NCI-H345 (cell line): ENCODE results near the gene KNDC1.
"Not testable (repeated sequence)": the region's sequence is repeated elsewhere in the genome, so short reads cannot be mapped to it uniquely, and the experiment has no call there.

Experiments used
- DNase-seq: peaks from one replicate; lab custom pipeline; 2025; lab: John Stamatoyannopoulos, UW

KNDC1 gene

DNA sequence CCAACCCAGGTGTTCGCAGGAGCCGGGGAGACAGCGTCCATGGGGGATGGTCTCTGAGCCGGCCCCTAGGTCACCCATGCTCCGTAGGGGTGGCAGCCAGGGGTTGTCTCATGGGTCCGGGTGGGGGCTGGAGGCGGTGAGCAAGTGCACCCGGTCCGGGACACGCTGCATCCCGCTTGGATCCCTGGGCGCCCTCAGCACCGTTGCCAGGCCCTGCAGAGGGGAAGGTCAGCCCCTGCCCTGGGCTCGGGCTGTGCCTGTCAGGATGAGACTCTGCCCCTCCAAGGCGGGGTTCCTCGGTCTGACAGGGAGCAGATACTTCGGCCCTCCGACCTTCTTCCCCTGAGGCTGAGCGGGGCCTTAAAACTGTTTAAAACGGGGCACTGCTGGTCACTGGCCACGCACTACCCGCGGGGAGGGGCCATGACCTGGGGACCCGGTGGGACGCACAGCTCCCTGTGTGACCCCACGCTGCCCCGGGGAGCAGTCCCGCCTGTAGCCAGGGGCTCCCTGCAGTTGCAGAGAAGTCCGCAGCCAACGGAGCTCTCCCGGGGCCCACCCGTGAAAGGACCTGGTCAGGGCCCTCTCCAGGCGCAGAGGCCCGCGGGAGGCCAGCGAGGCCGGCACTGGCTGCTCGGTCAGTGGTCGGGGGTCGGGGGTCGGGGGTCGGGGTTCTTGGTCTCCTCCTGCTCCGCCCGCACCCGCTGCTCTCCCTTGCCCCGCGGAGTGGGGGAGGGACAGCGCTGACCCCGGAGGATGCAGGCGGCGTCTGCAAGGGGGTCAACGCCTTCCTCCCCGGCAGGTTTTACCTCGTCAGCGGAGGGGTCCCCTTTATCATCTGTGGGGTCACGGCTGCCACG, 33.4 kb upstream of the KNDC1 start:
- DNase-seq: no peak

DNA sequence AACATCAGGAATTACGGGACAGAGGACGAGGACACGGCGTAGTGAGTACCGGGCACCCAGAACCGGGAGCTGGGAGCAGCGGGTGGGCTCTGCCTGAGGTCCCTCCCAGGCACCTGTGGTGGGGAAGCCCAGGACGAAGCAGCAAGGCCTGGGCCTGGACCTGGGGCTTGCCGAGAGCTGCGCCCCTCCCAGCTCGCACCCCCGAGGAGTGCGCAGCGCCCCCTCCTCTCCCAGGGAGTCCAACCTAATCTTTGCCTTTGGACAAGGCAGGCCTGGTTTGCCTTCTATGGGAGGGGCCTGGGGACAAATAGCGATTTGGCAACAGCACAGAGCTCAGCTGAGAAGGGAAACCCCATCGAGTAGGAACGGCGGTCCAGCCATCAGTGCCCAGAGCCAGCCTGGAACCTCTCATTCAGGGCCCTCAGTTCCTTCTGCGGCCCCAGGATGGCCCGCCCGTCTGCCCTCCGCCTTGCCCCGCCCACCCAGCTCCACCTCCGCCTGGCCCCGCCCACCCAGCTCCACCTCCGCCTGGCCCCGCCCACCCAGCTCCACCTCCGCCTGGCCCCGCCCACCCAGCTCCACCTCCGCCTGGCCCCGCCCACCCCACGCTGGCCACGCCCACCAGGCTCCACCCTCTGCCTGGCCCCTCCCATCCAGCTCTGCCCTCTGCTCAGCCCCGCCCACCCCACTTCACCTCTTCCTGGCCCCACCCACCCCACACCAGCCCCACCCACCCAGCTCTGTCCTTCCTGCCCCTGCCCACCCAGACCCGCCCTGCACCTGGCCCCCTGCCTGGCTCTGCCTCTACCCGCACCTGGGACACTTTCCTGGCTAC, 32.5 kb upstream of the KNDC1 start:
- no peak for DNase-seq

DNA sequence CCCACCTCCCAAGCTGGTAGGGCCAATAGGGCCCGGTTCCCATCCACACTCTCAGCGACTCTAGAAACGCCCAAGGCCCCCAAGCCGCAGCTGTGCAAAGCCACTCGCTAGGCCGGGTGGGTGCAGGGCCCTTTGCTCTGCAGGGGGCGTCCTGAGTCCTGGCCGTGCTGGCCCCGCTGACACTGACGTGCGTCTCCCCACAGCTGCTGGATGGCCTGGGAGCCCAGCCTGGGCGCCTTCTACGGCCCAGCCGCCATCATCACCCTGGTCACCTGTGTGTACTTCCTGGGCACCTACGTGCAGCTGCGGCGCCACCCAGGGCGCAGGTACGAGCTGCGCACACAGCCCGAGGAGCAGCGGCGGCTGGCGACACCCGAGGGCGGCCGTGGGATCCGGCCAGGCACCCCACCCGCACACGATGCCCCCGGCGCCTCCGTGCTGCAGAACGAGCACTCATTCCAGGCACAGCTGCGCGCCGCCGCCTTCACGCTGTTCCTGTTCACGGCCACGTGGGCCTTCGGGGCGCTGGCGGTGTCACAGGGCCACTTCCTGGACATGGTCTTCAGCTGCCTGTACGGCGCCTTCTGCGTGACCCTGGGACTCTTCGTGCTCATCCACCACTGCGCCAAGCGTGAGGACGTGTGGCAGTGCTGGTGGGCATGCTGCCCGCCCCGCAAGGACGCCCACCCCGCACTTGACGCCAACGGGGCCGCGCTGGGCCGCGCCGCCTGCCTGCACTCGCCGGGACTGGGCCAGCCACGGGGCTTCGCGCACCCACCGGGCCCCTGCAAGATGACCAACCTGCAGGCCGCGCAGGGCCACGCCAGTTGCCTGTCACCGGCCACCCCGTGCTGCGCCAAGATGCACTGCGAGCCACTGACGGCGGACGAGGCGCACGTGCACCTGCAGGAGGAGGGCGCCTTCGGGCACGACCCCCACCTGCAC, 31.6 kb upstream of the KNDC1 start:
- DNase-seq: no peak

DNA sequence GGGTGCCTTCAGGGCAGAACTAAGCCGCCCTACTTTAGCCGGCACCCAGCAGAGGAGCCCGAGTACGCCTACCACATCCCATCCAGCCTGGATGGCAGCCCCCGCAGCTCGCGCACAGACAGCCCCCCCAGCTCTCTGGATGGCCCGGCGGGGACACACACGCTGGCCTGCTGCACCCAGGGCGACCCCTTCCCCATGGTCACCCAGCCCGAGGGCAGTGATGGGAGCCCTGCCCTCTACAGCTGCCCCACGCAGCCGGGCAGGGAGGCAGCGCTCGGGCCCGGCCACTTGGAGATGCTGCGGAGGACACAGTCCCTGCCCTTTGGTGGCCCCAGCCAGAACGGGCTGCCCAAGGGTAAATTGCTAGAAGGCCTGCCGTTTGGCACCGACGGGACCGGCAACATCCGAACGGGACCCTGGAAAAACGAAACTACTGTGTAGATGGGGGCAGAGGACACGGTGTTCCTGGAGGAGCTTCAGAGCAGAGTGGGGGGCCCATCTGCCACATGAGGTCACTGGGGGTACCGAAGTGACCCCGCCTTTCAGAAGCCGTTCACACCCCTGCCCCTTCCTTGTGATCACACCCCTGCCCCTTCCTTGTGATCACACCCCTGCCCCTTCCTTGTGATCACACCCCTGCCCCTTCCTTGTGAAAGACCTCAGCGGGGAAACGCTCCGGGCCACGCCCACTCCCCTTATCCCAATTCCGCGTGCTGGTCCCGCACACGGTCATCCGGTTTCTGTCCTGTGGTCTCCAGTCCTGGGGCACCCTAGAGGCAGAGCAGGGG, 30.8 kb upstream of the KNDC1 start:
- DNase-seq: no peak

DNA sequence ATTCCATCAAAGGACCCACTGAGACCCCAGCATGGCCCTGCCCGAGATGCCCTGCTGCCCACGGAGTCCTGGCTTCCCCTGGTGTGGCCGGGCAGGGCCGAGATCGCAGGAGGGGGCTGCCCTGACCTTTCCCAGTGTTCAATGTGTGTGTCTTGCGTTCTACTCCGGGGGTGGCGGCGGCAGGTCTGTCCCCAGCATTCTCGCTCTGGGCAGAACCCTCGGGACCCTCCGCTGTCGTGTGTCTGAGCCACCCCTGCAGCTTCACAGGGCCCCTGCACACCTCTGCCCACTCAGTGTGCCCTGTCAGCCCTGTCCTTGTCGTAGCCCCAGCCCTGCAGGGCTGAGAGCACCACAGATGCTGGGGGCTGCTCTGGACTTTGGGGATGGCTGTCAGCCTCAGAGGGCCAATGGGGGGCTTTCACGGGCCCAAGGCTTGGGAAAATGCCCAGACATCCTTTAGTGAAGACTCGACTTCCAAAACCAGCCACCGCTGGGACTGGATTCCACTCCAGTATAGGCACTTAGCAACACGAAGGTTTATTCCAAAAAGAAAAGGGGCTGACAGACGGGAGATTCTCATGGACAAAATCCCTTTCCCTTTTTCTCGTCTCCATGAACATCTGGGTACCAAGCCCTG, 30.0 kb upstream of the KNDC1 start:
- DNase-seq: no peak

DNA sequence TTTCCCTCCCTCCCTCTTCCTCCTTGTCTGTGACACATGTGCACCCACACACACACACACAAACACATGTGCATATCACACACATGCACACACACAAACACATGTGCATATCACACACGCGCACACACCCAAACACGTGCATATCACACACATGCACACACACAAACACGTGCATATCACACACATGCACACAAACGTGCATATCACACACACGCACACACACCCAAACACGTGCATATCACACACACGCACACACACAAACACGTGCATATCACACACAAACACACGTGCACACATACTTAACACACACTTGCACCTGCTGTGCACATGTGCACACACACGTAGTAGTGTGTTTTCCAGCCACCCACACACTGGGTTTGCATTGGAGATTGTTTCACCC, 29.4 kb upstream of the KNDC1 start:
- DNase-seq: no peak

DNA sequence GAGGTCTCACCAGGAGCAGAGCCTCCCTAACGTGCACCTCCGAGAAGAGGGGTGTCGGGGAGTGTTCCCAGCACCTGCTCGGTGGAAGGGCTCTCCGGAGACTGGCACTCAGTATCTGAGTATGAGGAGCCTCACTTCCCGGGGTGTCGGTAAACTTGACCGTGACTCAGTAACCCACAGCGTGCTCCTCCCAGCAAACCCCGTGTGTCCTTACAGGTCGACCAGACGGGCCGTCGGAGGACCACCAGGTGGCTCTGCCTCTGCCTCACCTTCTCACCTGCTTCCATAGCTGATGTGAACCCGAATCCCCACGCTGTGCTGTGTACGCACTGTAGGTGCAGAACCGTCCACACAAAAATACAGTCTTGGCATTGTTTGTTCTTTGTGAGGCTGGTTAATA, 29.0 kb upstream of the KNDC1 start:
- no peak for DNase-seq

DNA sequence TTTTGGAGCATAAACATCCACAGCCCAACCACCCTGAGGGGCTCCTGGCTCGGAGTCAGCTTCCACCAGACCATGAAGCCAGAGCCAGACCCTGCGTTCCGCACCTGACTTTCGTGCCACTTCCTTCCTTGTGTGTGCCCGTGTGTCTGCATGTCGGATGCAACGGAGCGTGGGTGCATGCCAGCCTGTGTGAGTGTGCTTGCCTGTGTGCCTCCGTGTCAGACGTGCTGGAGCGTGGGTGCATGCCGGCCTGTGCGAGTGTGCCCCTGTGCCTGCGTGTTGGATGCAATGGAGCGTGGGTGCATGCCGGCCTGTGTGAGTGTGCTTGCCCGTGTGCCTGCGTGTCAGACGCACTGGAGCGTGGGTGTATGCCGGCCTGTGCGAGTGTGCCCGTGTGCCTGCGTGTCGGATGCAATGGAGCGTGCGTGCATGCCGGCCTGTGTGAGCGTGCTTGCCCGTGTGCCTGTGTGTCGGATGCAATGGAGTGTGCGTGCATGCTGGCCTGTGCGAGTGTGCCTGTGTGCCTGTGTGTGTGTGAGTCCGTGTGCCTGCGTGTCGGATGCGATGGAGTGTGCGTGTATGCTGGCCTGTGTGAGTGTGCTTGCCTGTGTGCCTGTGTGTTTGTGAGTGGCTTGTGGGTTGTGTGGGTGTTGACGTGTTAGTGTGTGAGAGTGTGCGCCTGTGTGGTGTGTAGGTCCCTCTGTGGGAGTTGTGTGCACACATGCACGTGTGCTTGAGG, 28.1 kb upstream of the KNDC1 start:
- DNase-seq: no peak

DNA sequence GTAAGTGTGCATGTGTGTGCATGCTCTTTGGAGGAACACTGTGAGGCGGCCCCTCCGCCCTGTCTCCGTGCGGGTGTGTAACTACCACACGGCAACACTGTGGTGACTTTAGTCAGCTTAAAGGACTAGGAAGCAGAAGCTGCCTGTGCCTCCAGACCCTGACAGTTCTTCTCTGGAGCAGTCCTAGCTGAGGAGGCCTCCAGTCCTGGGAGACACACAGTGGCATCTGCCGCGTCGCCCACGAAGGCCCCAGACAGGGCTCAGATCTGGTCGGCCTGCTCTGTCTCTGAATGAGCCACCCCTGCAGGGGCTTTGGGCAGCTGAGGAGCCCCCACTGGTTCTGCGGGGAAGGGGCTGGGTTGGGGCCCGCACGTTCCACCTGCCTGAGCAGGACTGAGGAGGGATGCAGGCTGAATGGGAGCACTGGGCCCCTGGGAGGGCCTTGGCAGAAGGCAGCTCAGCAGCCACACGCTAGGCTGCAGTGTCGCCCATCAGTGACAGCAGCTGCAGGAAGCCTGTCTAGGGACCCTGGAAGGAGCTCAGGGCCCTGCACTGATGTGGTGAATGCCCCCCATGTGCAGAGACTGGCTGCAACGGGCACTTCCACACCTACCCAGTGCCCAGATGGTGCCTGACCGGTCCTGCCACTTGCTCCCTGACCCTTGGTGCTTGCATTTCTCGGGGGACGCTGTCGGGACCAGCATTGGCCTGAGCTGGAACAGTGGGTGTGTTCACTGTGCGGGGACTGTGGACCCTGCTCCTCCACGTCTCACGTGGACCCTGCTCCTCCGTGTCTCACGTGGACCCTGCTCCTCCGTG, 27.3 kb upstream of the KNDC1 start:
- DNase-seq: no peak

DNA sequence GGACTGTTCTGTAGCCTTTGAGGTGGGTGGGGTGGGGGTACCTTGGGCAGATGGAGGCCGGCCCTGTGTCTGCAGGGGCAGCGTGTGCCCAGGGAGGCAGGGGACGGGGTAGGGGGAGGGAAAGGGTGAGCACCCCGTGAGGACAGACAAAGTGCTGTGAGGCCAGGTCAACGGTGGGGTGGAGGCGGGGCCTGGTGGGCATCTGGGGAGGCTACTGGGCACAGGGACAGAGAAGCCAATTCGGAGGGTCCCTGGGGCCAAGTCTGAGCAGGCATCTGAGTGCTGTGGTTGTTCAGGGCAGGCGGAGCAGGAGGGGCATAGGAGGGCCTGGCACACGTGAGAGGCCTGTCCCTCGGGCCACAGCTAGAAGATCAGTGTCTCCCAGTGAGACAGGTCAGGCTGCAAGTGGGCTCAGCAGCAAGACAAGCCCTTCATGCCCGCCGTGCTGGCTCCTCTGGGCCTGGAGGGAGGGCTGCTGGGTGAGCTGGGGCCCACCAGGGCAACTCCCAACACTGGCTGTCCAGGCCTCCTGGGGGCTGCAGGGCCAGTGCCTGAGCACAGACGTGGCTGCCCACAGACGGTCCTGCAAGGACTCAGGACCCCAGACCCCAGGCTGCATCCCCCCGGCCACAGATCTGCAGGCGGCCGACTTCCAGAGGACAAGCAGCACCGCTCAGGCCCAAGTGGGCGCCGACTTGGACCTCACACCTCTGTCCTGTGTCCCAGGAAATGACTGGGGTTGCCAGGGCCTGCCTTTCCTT, 26.4 kb upstream of the KNDC1 start:
- no peak for DNase-seq

DNA sequence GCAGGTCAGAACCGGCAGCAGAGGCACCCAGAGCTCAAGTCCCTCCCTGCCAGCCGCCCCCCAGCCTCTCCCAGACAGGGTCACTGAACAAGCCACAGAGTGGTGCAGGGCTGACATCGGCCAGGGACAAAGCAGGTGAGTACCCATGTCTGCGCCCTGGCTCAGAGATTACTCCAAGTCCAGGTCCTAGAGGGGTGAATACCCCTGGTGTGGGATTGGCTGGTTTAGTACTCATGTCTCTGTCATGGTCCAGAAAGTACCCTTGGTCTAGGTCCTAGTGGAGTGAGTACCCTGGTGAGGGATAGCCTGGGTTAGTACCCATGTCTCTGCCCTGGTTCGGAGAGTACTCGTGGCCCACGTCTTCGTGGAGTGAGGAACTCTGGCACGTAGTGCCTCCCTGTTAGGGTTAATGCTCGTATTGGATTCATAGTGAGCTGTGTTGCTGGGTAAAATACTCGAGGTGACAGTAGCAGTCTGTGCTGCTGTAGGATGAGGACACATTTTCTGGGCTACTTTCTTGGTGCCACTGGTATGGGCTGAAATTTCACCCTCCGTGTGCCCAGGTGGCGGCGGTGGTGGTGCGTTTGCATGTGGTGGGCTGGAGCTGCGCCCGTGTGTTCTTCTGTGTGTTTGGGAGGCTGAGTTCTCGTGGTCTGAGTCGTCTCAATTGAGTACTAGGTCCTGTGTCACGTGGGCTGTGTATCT, 25.5 kb upstream of the KNDC1 start:
- DNase-seq: no peak

DNA sequence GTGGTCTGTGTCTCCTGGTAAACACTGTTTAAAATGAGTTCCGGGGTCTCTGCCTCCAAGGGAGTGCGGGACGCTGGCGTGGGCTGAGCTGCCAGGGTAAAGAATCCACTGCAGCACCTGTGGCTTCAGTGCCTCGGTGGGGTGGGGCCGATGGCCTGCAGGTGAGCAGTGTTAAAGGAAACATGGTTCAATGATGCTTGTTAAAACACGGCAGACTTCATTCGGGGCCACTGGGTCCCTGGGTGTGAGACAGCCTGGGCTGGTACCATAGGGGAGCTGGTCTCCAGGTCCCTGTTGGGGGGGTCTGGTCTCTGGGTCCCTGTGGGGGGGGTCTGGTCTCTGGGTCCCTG, 24.9 kb upstream of the KNDC1 start:
- DNase-seq: no peak

DNA sequence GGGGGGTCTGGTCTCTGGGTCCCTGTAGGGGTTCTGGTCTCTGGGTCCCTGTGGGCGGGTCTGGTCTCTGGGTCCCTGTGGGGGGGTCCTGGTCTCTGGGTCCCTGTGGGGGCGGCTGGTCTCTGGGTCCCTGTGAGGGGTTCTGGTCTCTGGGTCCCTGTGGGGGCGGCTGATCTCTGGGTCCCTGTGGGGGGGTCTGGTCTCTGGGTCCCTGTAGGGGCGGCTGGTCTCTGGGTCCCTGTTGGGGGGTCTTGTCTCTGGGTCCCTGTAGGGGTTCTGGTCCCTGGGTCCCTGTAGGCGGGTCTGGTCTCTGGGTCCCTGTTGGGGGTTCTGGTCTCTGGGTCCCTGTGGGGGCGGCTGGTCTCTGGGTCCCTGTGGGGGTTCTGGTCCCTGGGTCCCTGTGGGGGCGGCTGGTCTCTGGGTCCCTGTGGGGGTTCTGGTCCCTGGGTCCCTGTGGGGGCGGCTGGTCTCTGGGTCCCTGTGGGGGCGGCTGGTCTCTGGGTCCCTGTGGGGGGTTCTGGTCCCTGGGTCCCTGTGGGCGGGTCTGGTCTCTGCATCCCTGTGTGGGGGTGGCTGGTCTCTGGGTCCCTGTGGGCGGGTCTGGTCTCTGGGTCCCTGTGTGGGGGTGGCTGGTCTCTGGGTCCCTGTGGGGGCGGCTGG, 22.4 kb upstream of the KNDC1 start:
- not testable (repeated sequence) for DNase-seq

DNA sequence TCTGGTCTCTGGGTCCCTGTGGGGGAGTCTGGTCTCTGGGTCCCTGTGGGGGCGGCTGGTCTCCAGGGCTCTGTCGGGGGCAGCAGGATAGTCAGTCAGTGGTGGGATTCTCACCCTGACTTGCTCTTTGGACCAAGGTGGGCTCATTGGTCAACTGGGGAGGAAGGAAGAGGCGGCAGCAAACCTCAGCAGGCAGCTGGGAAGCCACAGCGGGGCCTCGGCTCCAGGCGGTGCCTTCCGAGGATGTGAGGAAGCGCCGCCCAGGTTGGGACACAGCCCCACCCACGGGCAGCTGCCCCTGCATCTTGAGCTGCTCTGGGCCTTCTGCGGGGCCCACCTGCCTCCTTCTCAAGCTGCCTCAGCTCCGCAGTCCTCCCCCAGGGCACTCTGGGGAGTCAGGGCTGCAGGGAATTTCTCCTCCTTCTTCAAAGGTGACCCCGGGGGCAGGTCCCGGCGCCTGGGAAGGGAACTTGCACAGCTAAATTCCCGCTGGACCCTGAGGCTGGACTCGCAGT, 20.4 kb upstream of the KNDC1 start:
- DNase-seq: no peak

DNA sequence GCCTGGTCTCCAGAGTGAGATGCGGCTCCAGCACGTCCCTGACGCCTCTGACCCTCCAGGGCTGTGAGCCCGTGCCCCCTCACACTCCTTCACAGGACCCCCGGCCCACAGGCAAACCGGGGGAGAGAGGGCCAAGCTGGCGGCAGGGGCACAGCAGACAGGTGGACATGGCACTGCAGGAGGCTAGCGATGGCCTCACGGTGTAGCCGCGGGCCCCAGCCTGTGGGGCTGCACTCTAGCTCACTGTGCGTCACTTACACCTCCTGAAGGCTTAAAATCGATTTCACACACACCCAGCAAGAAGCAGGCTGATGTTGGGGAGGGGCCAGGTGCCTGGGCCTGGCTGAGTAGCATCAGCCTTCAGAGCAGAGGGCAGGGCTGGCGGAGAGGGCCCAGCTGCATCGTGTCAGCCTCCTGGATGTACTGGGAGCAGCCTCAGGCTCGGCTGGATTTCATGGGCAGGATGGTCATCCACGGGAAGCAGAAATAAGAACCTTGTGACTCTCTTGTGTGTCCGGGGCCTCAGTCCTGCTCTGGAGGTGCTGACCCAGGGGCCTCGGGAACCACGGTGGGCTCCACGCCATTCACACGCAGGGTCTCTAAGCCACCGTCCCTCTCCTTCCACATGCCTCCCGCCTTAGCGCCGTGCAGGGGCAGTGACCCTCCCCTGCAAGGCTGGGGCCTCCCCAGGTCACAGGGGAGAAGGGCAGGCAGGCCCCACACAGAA, 19.4 kb upstream of the KNDC1 start:
- no peak for DNase-seq

DNA sequence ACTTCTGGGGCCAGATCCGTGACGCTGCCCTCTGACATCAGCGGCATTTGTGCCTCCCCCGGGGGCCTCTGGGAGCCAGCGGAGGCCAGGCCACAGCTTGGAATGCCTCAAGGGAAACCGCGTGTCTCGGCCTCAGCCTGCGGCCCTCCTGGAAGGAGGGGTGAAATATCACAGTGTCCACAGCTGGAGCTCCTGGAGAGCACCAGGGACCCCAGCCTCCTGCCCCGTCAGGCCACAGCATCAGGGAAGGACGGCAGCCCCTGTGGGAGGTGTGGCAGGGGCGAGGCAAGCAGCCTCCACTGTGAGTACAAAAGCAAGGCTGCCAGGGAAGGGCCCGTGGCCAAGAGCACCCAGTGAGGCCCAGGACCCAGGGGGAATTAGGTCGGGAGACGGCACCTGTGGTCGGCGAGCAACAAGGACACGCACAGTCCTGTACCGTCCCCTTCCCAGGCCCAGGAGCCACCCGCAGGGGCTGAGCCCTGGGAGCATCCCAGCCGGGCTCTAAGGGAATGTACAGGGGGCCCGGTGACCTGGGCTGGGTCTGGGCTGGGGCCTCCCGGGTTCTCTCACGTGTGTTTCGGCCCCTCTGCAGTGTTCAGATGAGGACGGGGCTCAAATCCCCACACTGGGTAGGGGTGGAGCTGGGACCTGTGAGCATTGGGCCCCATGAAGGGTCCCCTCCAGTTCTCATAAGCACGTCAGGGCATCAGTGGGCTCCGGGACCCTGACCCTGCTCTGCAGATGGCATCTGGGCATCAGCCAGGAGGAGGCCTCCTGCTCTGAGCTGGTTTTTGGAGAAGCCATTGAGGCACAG, 18.7 kb upstream of the KNDC1 start:
- no peak for DNase-seq
